Embryonic facial prominence (tissue), 1 donor: ENCODE results near the gene ANKRD45.
"Not testable (repeated sequence)": the region's sequence is repeated elsewhere in the genome, so short reads cannot be mapped to it uniquely, and the experiment has no call there.

ENCODE experiments used
- DNase-seq: peaks from one replicate; pipeline ENCODE4 v3.0.0-alpha.2; 2016; ENCODE audit errors: extremely low spot score

ANKRD45 gene

DNA sequence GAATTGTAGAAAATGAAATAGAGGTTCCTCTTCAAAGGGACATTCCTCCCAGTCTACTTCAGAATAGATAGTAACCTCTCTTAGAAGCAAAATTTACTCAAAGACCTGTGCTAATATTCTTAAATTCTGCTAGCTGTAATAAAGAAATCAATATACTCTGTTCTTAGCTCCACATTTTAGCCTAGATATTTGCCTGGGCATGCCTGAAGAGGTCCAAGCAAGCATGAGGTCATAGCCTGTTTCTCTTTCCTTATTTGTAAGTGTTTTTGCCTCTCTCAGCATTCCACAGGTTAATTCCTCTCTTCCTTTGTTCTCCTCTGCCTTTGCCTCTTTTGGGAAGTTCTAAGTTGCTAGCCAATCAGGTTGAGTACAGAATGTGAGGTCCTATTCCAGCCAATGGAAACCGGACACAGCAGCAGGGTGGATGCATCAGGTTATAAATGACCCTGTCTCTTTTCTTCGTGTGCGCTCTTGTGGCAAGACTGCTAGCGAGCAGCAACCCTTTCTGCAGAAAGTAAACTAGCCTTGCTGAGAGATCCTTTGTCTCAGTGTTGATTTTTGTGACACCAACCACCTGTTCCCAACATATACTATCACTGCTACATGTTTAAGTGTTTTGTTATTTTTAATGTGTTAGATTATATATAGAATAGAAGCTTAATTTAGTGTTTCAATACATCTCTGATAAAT lies 27.1 kb downstream of the ANKRD45 start:
- not testable (repeated sequence) for DNase-seq

DNA sequence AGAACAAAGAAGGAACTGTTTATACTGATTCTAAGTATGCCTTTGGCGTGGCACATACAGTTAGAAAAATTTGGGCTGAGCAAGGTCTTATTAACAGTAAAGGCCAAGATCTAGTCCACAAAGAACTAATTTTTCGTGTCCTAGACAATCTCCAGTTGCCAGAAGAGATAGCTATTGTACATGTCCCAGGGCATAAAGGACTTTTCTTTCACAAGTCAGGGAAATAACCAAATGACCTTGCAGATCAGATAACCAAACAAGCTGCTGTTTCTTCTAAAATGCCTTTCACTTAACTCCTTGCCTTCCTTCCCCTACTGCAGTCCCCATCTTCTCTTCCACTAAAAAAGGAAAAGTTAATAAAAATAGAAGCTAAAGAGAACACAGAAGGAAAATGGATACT lies 30.5 kb downstream of the ANKRD45 start:
- no peak for DNase-seq

DNA sequence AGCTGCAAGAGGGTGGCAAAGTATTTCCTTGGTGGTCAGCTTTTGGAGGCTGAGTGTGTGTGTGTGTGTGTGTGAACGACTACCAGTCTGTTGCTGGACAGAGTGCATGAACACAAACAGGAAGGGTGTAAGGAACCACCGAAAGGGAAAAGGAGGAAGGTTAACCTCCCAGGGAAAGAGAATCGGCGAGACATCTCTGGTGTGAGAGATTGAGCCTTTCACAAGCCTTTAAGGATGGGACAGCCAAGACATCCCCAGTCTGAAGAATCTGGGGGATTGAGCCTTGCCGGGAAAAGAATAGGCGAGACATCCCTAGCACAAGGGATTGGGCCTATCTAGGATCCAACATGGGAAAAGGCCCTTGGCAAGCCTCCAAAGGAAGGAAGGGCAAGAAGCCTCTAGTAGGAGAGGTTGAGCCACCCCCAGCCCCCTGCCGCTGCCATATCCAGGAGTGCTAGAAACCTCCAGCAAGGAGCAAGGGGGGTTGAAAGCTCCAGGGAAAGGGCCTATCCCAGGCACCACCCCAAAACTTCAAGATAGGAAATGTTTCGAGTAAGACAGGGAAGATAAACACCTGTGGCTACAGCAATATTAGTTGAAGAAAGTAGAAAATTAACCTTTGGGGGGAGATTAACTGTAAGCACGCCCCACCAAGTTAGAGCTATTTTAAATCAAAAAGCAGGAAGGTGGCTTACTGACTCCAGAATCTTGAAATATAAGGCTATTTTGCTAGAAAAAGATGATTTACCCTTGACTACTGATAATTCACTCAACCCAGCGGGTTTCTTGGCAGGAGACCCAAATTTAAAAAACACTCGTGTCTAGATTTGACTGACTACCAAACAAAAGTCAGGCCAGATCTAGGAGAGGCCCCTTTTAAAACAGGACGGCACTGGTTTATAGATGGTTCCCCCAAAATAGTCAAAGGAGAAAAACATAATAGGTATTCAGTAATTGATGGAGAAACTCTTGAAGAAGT lies 31.3 kb downstream of the ANKRD45 start:
- no peak for DNase-seq

DNA sequence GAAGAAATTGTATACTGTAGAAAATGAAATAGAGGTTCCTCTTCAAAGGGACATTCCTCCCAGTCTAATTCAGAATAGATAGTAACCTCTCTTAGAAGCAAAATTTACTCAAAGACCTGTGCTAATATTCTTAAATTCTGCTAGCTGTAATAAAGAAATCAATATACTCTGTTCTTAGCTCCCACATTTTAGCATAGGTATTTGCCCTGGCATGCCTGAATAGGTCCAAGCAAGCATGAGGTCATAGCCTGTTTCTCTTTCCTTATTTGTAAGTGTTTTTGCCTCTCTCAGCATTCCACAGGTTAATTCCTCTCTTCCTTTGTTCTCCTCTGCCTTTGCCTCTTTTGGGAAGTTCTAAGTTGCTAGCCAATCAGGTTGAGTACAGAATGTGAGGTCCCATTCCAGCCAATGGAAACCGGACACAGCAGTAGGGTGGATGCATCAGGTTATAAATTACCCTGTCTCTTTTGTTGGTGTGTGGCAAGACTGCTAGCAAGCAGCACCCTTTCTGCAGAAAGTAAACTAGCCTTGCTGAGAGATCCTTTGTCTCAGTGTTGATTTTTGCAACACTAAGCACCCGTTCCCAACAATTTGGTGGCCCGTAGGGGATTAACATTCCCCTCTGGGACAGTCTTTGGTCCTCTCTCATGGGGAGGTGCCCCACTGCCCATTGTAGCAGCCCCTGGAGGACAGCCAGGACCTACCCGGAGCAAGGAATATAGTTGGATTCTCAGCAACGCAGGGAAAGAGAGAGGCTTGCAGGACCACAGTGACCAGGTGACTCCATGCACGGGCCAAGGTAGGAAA lies 32.2 kb downstream of the ANKRD45 start:
- DNase-seq: not testable (repeated sequence)

DNA sequence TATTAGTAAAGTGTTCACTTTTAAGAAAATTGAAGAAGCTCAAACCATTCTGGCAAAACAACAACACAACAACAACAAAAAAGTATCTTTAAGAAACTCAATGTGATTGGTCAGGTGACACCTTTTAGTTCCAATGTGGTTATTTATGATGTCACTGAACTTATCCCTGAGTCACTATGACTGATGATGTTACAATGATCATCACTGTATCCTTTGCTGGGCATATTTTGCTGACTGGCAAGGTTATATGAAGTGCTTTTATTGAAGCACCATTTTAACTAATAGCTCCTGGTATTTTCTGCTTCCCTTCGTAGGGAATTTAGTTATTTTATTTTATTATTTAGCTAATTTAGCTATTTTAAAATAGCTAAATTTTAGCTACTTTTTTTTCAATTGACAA lies 34.5 kb downstream of the ANKRD45 start, which contains the start of gene TEX50:
Gene TEX50, plus strand, starts transcription at position 223 of the 400 bp plus-strand sequence. CDS start 184 bp downstream, outside the sequence.
- DNase-seq: no peak

DNA sequence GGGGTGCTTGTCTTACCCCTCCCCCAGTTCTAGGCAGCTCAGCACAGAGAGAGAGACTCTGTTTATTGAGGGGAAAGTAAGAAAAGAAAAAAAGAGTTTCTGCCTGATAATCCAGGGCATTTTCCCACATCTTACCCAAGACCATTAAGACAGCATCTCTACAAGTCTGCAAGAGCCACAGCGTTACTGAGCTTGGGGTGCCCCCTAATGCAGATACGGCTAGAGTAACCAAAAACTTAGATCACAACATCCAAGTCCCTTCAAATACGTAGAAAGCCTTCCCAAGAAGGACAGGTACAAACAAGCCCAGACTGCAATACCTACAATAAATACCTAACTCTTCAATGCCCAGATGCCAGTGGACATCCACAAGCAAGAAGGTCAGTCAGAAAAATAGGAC lies 40.8 kb downstream of the ANKRD45 start:
- no peak for DNase-seq

DNA sequence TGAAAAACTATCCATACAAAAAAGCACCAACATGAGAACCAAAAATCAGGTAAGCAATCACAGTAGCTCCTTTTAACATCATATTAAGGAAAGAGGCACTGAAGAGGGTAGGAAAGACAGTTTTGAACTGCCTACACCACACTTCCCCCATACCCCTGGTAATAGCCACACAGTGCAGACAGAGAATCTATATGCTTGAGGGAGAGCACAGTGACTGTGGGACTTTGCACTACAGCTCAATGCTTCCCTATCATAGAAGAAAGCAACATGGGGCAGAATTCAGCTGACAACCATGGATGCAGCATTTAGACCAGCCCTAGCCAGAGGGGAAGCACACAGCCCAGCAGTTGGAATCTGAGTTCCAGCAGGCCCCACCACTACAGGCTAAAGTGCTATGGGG lies 42.4 kb downstream of the ANKRD45 start:
- DNase-seq: no peak

DNA sequence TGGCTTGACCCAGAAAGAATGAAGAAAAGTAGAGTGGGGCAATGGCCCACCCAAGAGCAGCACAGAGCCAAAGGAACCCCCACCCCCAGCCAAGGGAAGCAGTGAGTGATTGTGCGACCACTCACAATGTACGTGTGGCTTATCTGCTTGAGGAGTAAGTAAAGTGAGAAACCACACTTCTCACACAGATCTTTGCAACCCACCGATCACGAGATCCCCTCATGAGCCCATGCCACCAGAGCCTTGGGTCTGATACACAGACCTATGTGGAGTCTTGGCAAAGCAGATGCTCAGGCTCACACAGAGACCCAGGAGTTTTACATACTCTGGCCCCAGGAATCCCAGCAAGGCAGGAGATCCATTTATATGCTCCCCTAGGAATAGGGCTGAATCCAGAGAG lies 52.8 kb downstream of the ANKRD45 start:
- DNase-seq: no peak

DNA sequence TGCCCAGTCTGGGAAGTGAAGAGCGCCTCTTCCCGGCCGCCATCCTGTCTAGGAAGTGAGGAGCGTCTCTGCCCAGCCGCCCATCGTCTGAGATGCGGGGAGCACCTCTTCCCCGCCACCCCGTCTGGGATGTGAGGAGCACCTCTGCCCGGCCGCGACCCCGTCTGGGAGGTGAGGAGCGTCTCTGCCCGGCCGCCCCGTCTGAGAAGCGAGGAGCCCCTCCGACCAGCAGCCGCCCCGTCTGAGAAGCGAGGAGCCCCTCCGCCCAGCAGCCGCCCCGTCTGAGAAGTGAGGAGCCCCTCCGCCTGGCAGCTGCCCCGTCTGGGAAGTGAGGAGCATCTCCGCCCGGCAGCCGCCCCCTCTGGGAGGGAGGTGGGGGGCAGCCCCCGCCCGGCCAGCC lies 56.6 kb downstream of the ANKRD45 start:
- not testable (repeated sequence) for DNase-seq

DNA sequence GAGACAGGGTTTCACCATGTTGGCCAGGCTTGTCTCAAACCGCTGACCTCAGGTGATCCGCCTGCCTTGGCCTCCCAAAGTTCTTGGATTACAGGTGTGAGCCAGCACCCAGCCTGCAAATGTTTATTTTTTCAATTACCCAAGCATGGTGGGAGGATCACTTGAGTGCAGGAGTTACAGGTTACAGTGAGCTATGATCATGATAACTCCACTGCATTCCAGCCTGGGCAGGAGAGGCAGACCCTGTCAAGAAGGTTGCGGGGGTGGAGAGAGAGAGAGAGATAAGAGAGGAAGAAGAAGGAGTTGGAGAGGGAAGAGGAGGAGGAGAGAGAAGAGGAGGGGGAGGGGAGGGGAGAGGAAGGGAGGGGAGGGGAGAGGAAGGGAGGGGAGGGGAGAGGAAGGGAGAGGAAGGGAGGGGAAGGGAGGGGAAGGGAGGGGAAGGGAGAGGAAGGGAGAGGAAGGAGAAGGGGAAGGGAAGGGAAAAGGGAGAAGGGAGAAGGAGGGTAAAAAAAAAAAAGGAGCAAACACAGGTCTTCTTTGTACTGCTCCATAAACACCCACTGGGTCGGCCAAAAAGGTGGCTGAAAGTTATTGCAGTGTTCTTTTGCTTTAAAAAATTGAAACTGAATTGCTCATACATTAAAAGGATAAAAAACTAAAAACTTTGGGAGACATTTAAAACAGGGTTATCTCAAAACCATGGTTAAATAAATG lies 61.0 kb downstream of the ANKRD45 start:
- no peak for DNase-seq

DNA sequence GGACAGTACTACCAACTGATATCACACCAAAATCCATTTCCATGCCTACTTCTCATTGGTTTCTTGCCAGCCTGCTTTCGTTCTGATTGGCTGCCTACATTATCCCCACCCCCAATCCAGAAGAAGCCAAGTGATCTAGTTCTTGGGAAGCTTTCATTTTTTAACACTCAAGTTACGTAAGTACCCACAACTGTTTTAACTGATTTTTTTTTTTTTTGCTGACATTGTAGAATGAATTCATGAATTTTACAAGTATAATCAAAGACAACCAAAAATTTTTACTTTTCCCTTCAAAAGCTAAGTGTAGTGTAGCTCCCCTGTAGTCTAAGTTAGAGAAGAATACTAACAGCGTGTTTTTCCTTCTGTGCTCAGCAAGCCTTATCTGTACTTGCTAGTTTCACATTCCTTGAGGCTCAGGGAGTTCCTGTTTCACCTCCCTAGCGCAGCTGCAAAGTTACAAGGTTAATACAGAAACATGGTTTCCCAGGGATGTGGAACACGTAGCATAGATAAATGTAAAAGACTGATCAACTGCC lies 66.5 kb downstream of the ANKRD45 start, which contains the start of gene SLC9C2:
Gene SLC9C2, minus strand, starts transcription at position 17 of the 536 bp plus-strand sequence. CDS start 1,296 bp downstream, outside the sequence.
- no peak for DNase-seq

DNA sequence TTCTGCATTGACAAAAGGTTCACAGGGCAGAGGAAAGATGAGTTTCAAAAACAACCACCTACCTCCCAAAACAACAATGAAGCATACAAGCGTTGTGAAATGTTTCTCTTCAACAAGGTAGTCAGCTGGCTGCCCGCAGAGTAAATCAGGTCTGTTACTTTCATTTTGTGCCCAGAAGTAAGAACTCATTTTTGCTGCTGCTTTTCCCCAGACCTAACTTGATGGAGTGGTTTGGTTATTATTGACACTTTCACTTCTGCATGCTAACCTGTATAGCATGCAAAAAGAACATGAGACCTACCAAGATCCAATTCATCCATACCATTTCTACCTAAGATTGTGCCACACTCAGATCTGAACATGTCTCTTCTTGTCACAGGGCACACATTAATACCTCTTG lies 68.1 kb downstream of the ANKRD45 start:
- no peak for DNase-seq

DNA sequence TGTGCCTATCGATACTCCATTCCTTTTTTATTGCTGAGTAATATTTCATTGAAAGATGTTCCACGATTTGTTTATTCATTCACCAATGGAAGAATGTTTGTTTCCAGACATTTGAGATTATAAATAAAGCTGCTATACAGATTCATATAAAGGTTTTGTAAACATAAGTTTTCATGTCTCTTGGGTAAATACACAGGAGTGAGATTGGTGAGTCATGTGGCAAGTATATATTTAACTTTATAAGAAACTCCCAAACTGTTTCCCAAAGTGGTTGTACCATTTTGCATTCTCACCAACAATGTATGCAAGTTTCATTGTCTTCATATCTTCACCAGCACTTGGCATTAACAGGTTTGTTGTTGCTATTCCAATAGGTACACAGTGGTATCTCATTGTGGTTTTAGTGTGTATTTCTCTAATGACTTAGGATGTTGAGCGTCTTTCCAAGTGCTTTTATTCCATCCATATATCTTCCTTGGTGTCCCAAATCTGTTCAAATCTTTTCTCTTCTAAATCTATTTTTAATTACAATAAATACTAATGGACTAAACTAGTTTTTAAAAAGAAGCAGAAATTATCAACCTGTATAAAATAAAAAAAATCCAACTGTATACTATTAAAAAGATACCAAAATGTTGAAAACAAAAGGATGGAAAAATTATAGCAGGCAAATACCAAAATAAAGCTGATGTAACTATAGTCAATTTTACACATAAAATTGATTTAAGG lies 73.4 kb downstream of the ANKRD45 start:
- DNase-seq: no peak

DNA sequence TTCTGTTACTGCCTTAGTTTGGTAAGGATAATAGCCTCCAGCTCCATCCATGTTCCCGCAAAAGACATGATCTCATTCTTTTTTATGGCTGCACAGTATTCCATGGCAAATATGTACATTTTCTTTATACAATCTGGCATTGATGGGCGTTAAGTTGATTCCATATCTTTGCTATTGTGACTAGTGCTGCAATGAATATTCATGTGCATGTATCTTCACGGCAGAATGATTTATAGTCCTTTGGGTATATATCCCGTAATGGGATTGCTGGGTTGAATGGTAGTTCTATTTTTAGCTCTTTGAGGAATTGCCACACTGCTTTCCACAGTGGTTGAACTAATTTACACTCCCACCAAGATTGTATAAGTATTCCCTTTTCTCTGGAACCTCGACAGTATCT lies 78.5 kb downstream of the ANKRD45 start:
- not testable (repeated sequence) for DNase-seq

DNA sequence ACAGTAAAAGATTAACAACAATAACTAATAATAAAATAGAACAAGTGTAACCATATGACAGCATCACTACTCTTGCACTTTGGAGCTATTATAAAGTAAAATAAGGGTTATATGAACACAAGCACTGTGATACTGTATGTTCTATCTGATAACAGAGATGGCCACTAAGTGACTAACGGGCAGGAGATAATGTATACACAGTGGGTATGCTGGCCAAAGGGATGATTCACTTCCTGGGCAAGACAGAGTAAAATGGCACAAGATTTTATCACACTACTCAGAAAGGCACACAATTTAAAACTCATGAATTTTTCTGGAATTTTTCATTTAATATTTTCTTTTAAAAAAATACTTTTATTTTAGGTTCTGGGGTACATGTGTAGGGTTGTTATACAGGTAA lies 79.1 kb downstream of the ANKRD45 start:
- DNase-seq: no peak

DNA sequence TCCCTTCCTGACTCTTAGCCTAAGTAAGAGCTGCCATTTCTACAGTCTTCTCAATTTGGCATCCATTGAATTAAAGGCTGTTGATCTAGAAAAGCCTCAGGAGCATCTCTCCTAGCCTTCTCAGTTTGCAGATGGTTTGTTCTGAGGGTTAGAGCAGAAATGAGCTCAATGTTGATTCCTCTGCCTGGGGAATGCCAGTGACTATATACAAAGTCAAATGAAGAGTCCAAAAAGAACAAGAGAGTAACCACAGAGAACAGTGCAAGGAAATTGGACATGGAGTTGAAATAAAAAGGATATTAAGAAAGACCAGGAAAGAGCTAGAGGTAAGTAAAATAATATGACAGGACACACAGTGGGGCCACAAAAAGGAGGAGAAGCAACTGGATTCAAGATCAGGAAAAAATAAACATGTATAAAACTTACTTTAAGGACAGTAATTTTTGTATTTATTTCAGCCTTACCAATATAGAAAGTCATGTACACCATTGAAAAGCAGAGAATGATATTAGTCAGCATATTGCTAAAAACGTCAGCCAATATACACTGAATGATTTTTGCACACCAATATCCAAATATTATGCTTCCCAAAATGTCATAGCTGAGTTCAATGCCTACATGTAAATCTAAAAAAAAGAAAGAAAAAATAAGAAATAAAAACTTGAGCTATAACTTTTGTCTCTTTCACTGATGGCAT lies 88.1 kb downstream of the ANKRD45 start:
- DNase-seq: no peak

DNA sequence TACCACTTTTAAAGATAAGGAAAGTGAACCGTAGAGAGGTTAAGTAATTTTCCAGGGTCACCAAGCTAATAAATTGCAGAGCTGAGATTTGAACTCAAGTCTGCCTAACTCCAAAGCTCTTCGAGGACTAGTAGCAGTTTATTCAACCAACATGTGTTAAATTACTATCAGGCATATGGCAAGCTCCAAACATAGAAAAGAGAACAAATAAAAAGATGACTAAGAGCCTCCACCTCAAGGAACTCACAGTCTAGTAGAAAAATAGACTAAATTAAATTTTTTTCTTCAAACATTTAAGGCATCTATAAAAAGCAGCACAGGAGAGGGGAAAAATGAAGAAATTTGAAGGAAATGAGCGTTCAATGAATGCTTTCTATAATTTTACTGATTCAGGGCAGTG lies 89.0 kb downstream of the ANKRD45 start:
- no peak for DNase-seq

DNA sequence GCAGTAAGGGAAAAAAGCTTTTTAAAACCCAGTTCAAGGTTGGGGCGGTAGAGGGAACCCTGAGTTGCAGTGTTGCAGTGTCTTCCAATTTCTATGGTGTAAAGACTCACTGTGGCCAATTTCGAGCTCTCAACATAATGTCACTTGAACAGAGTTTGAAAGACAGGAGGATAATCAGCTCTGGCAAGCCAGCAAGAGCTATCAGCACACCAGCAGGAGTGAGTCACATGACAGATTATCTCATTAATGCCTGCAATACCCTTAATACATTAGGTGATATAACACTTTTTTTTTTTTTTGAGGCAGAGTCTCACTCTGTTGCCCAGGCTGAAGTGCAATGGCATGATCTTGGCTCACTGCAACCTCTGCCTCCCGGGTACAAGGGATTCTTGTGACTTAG lies 89.6 kb downstream of the ANKRD45 start:
- DNase-seq: no peak

DNA sequence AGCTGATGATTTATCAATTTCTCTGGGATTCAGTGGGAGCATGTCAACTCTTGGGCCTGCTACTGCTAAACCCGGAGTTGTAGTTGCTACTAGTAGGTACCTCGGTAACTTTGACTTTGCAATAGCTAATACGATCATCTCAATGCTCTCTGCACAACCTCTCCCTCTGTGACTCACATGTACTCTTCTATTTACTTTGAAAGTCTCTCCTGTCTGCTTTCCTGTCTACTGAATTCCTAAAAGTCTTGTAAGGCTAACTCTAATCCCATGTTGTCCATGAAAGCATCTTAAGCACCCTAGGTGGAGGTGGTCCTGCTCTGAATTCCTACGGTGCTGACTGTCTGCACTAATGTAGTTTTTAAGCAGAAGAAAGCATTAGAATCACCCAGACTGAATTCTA lies 96.1 kb downstream of the ANKRD45 start:
- DNase-seq: no peak
